ENCODE results near the gene HPSE2. TPM values are rescaled to one million over a fixed set of nuclear protein-coding genes. Genes with fewer than 3 reads are reported as not detected.

HPSE2 gene
- total RNA-seq, 4 donors from 2014 or later, result not detected

DNA sequence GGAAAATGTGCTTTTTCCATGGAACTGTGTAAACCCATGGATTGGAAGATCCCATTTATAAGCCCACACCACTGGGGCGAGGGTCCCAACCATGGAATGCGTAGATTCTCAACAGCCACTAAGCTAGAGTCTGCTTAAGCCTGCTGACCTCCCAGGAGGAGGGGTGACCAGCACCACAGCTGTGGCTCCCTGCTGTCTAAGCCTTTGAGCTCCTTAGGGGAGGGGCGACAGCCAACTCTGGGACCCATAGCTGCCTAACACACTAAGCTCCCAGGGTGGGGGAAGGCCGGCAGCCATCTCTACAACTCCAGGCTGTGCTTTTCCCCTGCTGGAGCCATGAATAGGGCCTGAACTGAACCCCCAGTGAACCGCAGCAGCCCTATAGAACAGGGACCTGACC, 539.1 kb downstream of the HPSE2 start:
- Histone ChIP-seq H3K27ac (no peak overlapping the region), H3K36me3 (no peaks in the 10 kb centered on the region), H3K27me3 (no peaks in the 10 kb centered on the region), H3K4me1 (no peaks in the 10 kb centered on the region), H3K4me3 (replicated peaks in 1 of 3) (no peak overlapping the region), H3K9me3 (no peaks in the 10 kb centered on the region)
- 31 to 50% methylated on average over 3 to 5 of the region's 5 CpGs for WGBS, 2 donors
- intact Hi-C loops (cut with DNase I), result no loop called here
- TF ChIP-seq, protein P1, sequence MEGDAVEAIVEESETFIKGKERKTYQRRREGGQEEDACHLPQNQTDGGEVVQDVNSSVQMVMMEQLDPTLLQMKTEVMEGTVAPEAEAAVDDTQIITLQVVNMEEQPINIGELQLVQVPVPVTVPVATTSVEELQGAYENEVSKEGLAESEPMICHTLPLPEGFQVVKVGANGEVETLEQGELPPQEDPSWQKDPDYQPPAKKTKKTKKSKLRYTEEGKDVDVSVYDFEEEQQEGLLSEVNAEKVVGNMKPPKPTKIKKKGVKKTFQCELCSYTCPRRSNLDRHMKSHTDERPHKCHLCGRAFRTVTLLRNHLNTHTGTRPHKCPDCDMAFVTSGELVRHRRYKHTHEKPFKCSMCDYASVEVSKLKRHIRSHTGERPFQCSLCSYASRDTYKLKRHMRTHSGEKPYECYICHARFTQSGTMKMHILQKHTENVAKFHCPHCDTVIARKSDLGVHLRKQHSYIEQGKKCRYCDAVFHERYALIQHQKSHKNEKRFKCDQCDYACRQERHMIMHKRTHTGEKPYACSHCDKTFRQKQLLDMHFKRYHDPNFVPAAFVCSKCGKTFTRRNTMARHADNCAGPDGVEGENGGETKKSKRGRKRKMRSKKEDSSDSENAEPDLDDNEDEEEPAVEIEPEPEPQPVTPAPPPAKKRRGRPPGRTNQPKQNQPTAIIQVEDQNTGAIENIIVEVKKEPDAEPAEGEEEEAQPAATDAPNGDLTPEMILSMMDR (IDR thresholded peaks at IDR 0.05), result no peak
- TF ChIP-seq POLR2A (IDR thresholded peaks at IDR 0.05), result no peak
- no peak for DNase-seq

DNA sequence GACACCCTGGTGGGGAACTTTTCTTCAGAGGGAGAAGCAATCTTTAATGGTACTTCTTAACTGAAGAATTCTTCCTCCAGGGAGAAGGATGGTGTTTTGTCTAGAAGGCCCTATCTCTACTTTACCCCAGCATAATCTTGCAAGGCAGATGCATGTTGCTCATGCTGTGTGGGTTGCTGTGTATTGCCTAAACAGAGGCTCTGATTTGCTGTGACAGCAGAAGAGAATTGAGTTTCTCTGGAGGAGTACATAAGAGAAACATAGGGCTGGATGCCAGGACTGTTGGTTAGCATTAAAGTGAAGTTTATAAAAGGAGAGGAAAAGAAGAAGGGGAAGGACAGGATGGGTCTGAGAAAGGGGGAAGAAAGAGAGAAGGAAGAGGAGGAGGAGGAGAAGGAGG, 540.8 kb downstream of the HPSE2 start:
- no peak overlapping the region for H3K27ac ChIP-seq
- TF ChIP-seq POLR2A (IDR thresholded peaks at IDR 0.05), result no peak
- TF ChIP-seq, protein P1 (IDR thresholded peaks at IDR 0.05), result no peak
- no peaks in the 10 kb centered on the region for H3K9me3 ChIP-seq
- no peak overlapping the region for H3K4me3 ChIP-seq (replicated peaks in 1 of 3)
- no peaks in the 10 kb centered on the region for H3K27me3 ChIP-seq
- intact Hi-C loops (cut with DNase I), result no loop called here
- DNase-seq, result no peak
- no peaks in the 10 kb centered on the region for H3K36me3 ChIP-seq
- no peaks in the 10 kb centered on the region for H3K4me1 ChIP-seq

DNA sequence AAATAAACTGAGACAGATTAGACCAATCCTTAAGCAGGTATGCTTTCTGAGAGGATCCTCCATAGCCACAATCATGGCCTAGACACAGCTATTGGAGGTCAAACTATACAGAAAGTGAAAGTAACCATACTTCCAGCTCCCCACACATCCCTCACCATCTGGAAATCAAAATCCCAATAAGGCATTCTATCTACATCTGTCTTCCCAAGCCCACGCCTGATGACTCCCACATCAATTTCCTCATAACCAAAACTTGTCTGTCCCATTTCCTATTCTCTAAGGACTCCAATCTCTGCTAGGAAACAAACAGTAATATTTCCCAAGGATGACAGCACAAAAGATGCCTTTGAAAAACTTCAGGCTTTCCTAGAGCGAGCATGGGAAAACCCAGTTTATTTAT, 541.6 kb downstream of the HPSE2 start:
- no peaks in the 10 kb centered on the region for H3K36me3 ChIP-seq
- no peak for TF ChIP-seq POLR2A (IDR thresholded peaks at IDR 0.05)
- TF ChIP-seq, protein P1 (IDR thresholded peaks at IDR 0.05), result no peak
- no peaks in the 10 kb centered on the region for H3K9me3 ChIP-seq
- H3K4me3 ChIP-seq (replicated peaks in 1 of 3), result no peak overlapping the region
- no peak overlapping the region for H3K27ac ChIP-seq
- no peak for DNase-seq
- no peaks in the 10 kb centered on the region for H3K4me1 ChIP-seq
- intact Hi-C loops (cut with DNase I), result no loop called here
- 76 to 79% methylated on average over 2 of the region's 2 CpGs for WGBS, 2 donors
- H3K27me3 ChIP-seq, result no peaks in the 10 kb centered on the region

DNA sequence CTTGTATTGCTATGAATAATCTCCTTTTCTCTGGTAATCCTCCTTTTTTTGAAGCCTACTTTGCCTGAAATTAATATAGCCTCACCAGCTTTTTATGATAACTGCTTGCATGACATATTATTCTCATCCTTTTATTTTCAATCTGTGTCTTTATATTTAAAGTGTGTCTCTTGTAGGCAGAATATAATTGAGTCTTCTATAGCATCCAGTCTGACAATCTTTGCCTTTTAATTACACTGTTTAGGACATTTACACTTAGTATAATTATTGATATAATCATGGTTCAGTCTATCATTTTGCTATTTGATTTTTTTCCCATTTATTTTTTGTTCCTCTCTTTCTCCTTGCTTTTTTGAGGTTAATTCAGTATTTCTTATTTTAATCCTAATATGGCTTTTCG, 548.0 kb downstream of the HPSE2 start:
- 95% methylated on average over 1 of the region's 1 CpG for WGBS, 2 donors
- no peaks in the 10 kb centered on the region for H3K9me3 ChIP-seq
- no peak overlapping the region for H3K27ac ChIP-seq
- DNase-seq, result no peak
- no peaks in the 10 kb centered on the region for H3K36me3 ChIP-seq
- H3K4me1 ChIP-seq, result no peaks in the 10 kb centered on the region
- TF ChIP-seq, protein P1 (IDR thresholded peaks at IDR 0.05), result no peak
- no peak for TF ChIP-seq POLR2A (IDR thresholded peaks at IDR 0.05)
- intact Hi-C loops (cut with DNase I), result no loop called here
- no peaks in the 10 kb centered on the region for H3K27me3 ChIP-seq
- H3K4me3 ChIP-seq (replicated peaks in 1 of 3), result no peak overlapping the region

DNA sequence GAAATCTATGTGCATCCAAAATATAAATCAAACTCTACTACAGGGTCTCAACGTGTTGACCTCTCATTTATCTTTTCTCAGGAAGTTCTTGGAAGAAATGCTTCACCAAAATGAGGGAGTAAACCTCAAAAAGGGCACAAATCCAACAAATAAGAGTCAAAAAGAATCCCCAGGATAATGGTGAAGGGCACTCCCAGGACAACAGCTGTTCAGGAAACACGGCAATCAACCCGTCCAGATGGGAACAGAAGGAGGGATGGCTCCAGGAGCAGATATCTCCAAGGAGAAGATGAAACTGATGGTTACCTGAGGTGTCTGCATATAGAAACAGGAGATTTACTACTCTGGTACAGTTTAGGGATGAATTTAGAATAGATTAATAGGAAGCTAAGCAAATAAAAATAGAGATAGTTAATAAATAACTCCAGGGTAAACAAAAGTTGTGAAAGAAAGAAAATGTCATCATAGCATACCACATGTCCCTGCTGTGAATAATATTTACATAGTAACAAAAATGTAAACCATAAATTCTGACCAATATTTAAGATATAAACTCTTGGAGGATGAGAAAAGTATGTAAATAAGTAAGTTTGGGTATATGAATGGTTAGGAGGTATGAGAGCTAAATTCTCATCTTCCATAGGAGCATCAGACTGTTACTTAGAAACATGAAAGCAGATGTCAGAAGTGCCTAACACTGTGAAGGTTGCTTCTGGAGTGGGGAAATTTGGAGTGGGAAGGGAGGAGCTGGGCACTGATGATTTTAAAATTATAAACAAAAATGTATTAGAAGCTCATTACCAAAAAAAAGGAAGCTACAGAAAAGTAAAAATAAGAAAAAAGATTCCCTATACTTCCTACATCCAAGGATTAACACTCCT, 551.4 kb downstream of the HPSE2 start:
- intact Hi-C loops (cut with DNase I), result no loop called here
- WGBS, 2 donors, result 28 to 36% methylated on average over 3 of the region's 3 CpGs
- no peaks in the 10 kb centered on the region for H3K9me3 ChIP-seq
- TF ChIP-seq, protein P1 (IDR thresholded peaks at IDR 0.05), result no peak
- TF ChIP-seq POLR2A (IDR thresholded peaks at IDR 0.05), result no peak
- H3K36me3 ChIP-seq, result no peaks in the 10 kb centered on the region
- no peaks in the 10 kb centered on the region for H3K4me1 ChIP-seq
- DNase-seq, result no peak
- no peak overlapping the region for H3K27ac ChIP-seq
- no peaks in the 10 kb centered on the region for H3K27me3 ChIP-seq
- no peak overlapping the region for H3K4me3 ChIP-seq (replicated peaks in 1 of 3)
